ENCODE data around the gene PANX2. TPM values are rescaled to one million over a fixed set of nuclear protein-coding genes. Genes with fewer than 3 reads are reported as not detected.

PANX2 gene
- total and polyA plus RNA-seq, 2 of the 13 experiments (the other 11 are each of a cell fraction or from before 2014, with no cell fraction given): 0.15 to 1.1 TPM

DNA sequence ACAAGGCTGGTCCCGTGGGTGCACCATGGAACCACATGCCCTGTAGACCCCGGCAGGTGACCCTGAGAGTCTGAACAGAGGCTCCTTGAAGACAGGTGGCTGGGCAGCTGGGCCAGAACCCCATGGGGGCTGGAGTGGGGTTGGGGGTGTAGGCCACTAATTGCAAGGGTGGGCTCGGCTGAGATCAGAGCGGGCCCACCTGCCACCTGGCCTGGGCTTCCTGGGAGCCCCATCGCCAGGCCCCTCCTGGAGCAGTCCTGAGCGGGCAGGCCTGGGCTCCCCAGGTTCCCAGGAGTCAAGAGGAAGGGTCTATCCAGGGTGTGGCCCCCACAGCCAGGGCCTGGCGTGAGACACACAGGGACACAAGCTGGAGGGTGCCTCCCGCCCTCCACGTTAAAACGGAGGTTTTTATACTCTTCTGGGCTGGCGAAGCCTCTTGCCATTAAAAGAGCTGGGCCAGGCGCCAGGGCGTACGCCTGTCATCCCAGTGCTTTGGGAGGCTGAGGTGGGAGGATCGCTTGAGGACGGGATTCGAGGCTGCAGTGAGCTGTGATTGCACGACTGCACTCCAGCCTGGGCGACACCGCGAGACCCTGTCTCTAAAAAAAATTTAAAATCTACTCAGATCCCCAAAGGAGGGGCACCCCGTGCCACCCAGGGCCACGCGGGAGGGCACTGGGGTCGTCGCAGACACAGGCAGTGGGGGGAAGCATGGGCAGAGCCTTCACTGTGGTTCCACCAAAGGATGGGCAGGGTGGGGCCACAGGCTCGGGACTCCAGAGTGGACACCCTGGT lies 10.4 kb downstream of the PANX2 start:
- no TSS peak for BruUV-seq (replicated peaks)
- in situ Hi-C loops (cut with HindIII; ENCODE audit: extremely low pct_ligation_motif_present, low pct_unique_long_range_greater_than_20kb) (no loop called here), intact Hi-C loops (cut with micrococcal nuclease; ENCODE audit: unreplicated experiment) (no loop called here)
- Histone ChIP-seq H3K4me3 (replicated peaks in 1 of 3; ENCODE audit: insufficient read depth in 1 of 3, low read depth in 2 of 3, low read length in 3 of 3) (no peak overlapping the region), H3K9ac (ENCODE audit: insufficient read depth, low read depth, low read length) (no peak overlapping the region), H3K79me2 (ENCODE audit: insufficient read depth, low read length) (no peaks in the 10 kb centered on the region), H2AFZ (ENCODE audit: low read length) (no peak overlapping the region), H3K36me3 (replicated peaks in 1 of 2; ENCODE audit: control insufficient read depth in 1 of 2, insufficient read depth in 2 of 2, low read length in 2 of 2) (no peaks in the 10 kb centered on the region), H3K4me2 (ENCODE audit: low read depth, low read length) (no peak overlapping the region), H3K27ac (ENCODE audit: extremely low read length, insufficient read depth, low read length) (no peak overlapping the region), H3K27me3 (ENCODE audit: control insufficient read depth in 1 of 2, insufficient read depth in 2 of 2, low read length in 2 of 2) (no peaks in the 10 kb centered on the region; a peak in 1 of 5 replicates), H4K20me1 (ENCODE audit: insufficient read depth, low read length) (no peaks in the 10 kb centered on the region), H3K4me1 (ENCODE audit: insufficient read depth, low read length) (peaks cover 31% of the 10 kb centered on the region), H3K9me3 (ENCODE audit: low read length) (no peaks in the 10 kb centered on the region)
- FAIRE-seq: no peak
- 84% methylated on average over 15 of the region's 27 CpGs for WGBS (ENCODE audit: low lambda C conversion rate)
- no peak for ATAC-seq
- TF ChIP-seq, protein P1, sequence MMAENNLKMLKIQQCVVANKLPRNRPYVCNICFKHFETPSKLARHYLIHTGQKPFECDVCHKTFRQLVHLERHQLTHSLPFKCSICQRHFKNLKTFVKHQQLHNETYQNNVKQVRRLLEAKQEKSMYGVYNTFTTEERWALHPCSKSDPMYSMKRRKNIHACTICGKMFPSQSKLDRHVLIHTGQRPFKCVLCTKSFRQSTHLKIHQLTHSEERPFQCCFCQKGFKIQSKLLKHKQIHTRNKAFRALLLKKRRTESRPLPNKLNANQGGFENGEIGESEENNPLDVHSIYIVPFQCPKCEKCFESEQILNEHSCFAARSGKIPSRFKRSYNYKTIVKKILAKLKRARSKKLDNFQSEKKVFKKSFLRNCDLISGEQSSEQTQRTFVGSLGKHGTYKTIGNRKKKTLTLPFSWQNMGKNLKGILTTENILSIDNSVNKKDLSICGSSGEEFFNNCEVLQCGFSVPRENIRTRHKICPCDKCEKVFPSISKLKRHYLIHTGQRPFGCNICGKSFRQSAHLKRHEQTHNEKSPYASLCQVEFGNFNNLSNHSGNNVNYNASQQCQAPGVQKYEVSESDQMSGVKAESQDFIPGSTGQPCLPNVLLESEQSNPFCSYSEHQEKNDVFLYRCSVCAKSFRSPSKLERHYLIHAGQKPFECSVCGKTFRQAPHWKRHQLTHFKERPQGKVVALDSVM (CRISPR knock-in tag; IDR thresholded peaks at IDR 0.05): peak; percentile 29; the same call in 1 of the 2 replicates
- TF ChIP-seq GATA4 (IDR thresholded peaks at IDR 0.05; ENCODE audit: borderline replicate concordance, low read depth): no peak
- ChIA-PET CTCF (ENCODE audit: low intra/inter-chr PET ratio, low total read pairs) (no interaction called here), POLR2A (no interaction called here)
- DNase-seq (ENCODE audit: low spot score): no peak

DNA sequence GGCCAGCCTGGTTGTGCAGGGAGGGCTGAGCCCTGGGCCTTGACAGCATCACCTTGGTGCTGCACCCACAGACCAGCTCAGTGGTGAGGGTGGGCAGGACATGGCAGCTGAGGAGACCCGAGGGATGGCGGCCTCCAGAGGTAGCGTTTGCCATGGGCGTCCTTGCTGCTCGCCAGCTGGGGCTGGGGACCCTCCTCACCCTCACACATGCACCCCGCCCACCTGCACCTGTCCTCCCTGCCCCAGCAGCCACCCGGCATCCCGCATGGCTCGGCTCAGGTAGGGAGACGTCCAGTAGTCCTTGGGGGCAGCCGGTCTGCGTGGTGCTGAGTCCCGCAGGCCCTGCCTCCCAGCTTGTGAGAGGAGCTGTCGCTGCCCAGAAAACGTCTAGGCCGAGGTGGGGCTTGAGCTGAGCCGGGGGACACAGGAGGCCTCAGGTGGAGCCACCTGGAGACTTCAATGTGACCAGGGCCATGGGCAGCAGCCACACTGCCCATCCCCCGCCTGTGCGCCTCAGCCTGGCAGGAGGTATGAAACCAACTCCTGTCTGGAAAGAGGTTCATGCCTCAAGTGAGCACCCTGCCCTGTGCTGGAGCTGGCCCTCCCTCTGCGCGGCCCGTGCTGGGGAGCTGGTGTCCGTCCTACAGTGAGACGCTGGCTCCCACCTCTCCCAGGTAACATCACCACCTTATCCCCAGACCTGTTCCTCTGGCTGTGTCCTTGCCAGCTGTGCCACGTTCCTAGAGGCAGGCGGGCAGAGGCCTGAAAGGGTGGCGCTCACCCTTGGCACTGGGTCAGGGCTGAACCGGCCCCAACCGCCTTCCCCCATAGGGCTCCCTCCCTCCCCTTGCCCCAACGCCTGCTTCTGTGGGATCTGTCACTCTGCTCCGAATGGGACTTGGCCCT lies 11.9 kb downstream of the PANX2 start:
- H3K36me3 ChIP-seq (replicated peaks in 1 of 2; ENCODE audit: control insufficient read depth in 1 of 2, insufficient read depth in 2 of 2, low read length in 2 of 2): no peaks in the 10 kb centered on the region
- no peaks in the 10 kb centered on the region; a peak in 1 of 5 replicates for H3K27me3 ChIP-seq (ENCODE audit: control insufficient read depth in 1 of 2, insufficient read depth in 2 of 2, low read length in 2 of 2)
- DNase-seq (ENCODE audit: low spot score): no peak
- no peak overlapping the region for H3K4me2 ChIP-seq (ENCODE audit: low read depth, low read length)
- H3K4me1 ChIP-seq (ENCODE audit: insufficient read depth, low read length): peaks cover 38% of the 10 kb centered on the region
- FAIRE-seq: no peak
- peaks cover 2% of the 10 kb centered on the region; the same call in 1 of the 2 replicates for H4K20me1 ChIP-seq (ENCODE audit: insufficient read depth, low read length)
- TF ChIP-seq MYC (CRISPR knock-in tag; IDR thresholded peaks at IDR 0.05; ENCODE audit: borderline replicate concordance): peak; percentile 34; the same call in 1 of the 2 replicates
- 0 out of 2 replicates have a peak, but pooled peaks have one; percentile 18 for TF ChIP-seq HNRNPL (IDR thresholded peaks at IDR 0.05; ENCODE audit: low read depth, low read length)
- no peak for TF ChIP-seq CBX5 (CRISPR knock-in tag; IDR thresholded peaks at IDR 0.05; ENCODE audit: borderline replicate concordance)
- no peak overlapping the region for H3K27ac ChIP-seq (ENCODE audit: extremely low read length, insufficient read depth, low read length)
- H2AFZ ChIP-seq (ENCODE audit: low read length): no peak overlapping the region
- no peak overlapping the region for H3K4me3 ChIP-seq (replicated peaks in 1 of 3; ENCODE audit: insufficient read depth in 1 of 3, low read depth in 2 of 3, low read length in 3 of 3)
- H3K9me3 ChIP-seq (ENCODE audit: low read length): no peaks in the 10 kb centered on the region
- H3K79me2 ChIP-seq (ENCODE audit: insufficient read depth, low read length): peaks cover 11% of the 10 kb centered on the region
- H3K9ac ChIP-seq (ENCODE audit: insufficient read depth, low read depth, low read length): no peak overlapping the region
- ChIA-PET POLR2A (no interaction called here), CTCF (ENCODE audit: low intra/inter-chr PET ratio, low total read pairs) (no interaction called here)
- in situ Hi-C loops (cut with HindIII; ENCODE audit: extremely low pct_ligation_motif_present, low pct_unique_long_range_greater_than_20kb) (no loop called here), intact Hi-C loops (cut with micrococcal nuclease; ENCODE audit: unreplicated experiment) (no loop called here)
- no TSS peak for BruUV-seq (replicated peaks)
- no peak for ATAC-seq
- WGBS (ENCODE audit: low lambda C conversion rate): 69% methylated on average over 7 of the region's 31 CpGs

Measured in HepG2 (cell line).